ENCODE measurements around the gene GAS2. TPM values are rescaled to one million over a fixed set of nuclear protein-coding genes. Genes with fewer than 3 reads are reported as not detected.

The GAS2 gene
- total and polyA plus RNA-seq, 2 donors from 2014 or later, result 4.5 to 6.8 TPM

- TF ChIP-seq CTCF (IDR thresholded peaks at IDR 0.05; ENCODE audit: borderline replicate concordance, extremely low read depth, insufficient read depth), result no peak
- intact Hi-C loops (cut with DNase I), result no loop called here
- FAIRE-seq, result no peak
These were observed 94.7 kb downstream of the GAS2 start for GRCh38 chr11:22761066-22761465.

GRCh38 chr11:22763166-22763565 is 96.8 kb downstream of the GAS2 start:
- H3K36me3 ChIP-seq (ENCODE audit: control insufficient read depth in 2 of 3, insufficient read depth in 3 of 3, low read length in 3 of 3), result no peaks in the 10 kb centered on the region
- no peaks in the 10 kb centered on the region for H3K9me3 ChIP-seq (ENCODE audit: control insufficient read depth in 2 of 3, insufficient read depth in 1 of 3, low read length in 3 of 3)
- intact Hi-C loops (cut with DNase I), result no loop called here
- no peak overlapping the region for H3K27ac ChIP-seq (ENCODE audit: low read depth in 2 of 2, low read length in 2 of 2)
- no peak for DNase-seq
- no peak for FAIRE-seq
- TF ChIP-seq CTCF (IDR thresholded peaks at IDR 0.05; ENCODE audit: borderline replicate concordance, extremely low read depth, insufficient read depth), result no peak
- no peak overlapping the region for H3K9ac ChIP-seq (ENCODE audit: low read length in 3 of 3)
- no peak overlapping the region for H3K4me3 ChIP-seq (ENCODE audit: low read length in 3 of 3)
- no peaks in the 10 kb centered on the region for H3K27me3 ChIP-seq (ENCODE audit: control insufficient read depth, insufficient read depth, low read length)
- H3K4me1 ChIP-seq (ENCODE audit: control insufficient read depth in 2 of 3, insufficient read depth in 2 of 3, low read depth in 1 of 3, low read length in 3 of 3), result no peaks in the 10 kb centered on the region

More at GRCh38 chr11:22761066-22761465, 94.7 kb downstream of the GAS2 start:
- Histone ChIP-seq H3K9me3 (ENCODE audit: control insufficient read depth in 2 of 3, insufficient read depth in 1 of 3, low read length in 3 of 3) (no peaks in the 10 kb centered on the region), H3K27ac (ENCODE audit: low read depth in 2 of 2, low read length in 2 of 2) (no peak overlapping the region), H3K9ac (ENCODE audit: low read length in 3 of 3) (no peak overlapping the region), H3K4me3 (ENCODE audit: low read length in 3 of 3) (no peak overlapping the region), H3K4me1 (ENCODE audit: control insufficient read depth in 2 of 3, insufficient read depth in 2 of 3, low read depth in 1 of 3, low read length in 3 of 3) (no peaks in the 10 kb centered on the region), H3K27me3 (ENCODE audit: control insufficient read depth, insufficient read depth, low read length) (no peaks in the 10 kb centered on the region), H3K36me3 (ENCODE audit: control insufficient read depth in 2 of 3, insufficient read depth in 3 of 3, low read length in 3 of 3) (no peaks in the 10 kb centered on the region)
- no peak for DNase-seq

GRCh38 chr11:22764735-22765134 is 98.3 kb downstream of the GAS2 start:
- Histone ChIP-seq H3K9ac (ENCODE audit: low read length in 3 of 3) (no peak overlapping the region), H3K4me1 (ENCODE audit: control insufficient read depth in 2 of 3, insufficient read depth in 2 of 3, low read depth in 1 of 3, low read length in 3 of 3) (no peaks in the 10 kb centered on the region), H3K4me3 (ENCODE audit: low read length in 3 of 3) (no peak overlapping the region), H3K9me3 (ENCODE audit: control insufficient read depth in 2 of 3, insufficient read depth in 1 of 3, low read length in 3 of 3) (no peaks in the 10 kb centered on the region), H3K36me3 (ENCODE audit: control insufficient read depth in 2 of 3, insufficient read depth in 3 of 3, low read length in 3 of 3) (no peaks in the 10 kb centered on the region), H3K27ac (ENCODE audit: low read depth in 2 of 2, low read length in 2 of 2) (no peak overlapping the region), H3K27me3 (ENCODE audit: control insufficient read depth, insufficient read depth, low read length) (no peaks in the 10 kb centered on the region)
- no peak for TF ChIP-seq CTCF (IDR thresholded peaks at IDR 0.05; ENCODE audit: borderline replicate concordance, extremely low read depth, insufficient read depth)
- DNase-seq (no peak), FAIRE-seq (no peak)
- intact Hi-C loops (cut with DNase I), result no loop called here

- intact Hi-C loops (cut with DNase I), result no loop called here
- DNase-seq (no peak), FAIRE-seq (no peak)
- Histone ChIP-seq H3K27me3 (ENCODE audit: control insufficient read depth, insufficient read depth, low read length) (no peaks in the 10 kb centered on the region), H3K36me3 (ENCODE audit: control insufficient read depth in 2 of 3, insufficient read depth in 3 of 3, low read length in 3 of 3) (no peaks in the 10 kb centered on the region), H3K4me1 (ENCODE audit: control insufficient read depth in 2 of 3, insufficient read depth in 2 of 3, low read depth in 1 of 3, low read length in 3 of 3) (no peaks in the 10 kb centered on the region), H3K27ac (ENCODE audit: low read depth in 2 of 2, low read length in 2 of 2) (no peak overlapping the region), H3K9me3 (ENCODE audit: control insufficient read depth in 2 of 3, insufficient read depth in 1 of 3, low read length in 3 of 3) (no peaks in the 10 kb centered on the region), H3K4me3 (ENCODE audit: low read length in 3 of 3) (no peak overlapping the region), H3K9ac (ENCODE audit: low read length in 3 of 3) (no peak overlapping the region)
- no peak for TF ChIP-seq CTCF (IDR thresholded peaks at IDR 0.05; ENCODE audit: borderline replicate concordance, extremely low read depth, insufficient read depth)
These were observed 101.9 kb downstream of the GAS2 start for GRCh38 chr11:22768281-22768680.
